ENCODE data around the gene LRRC56. TPM values are rescaled to one million over a fixed set of nuclear protein-coding genes. Genes with fewer than 3 reads are reported as not detected.

LRRC56 gene
- total RNA-seq, 1 experiment from 2014 or later: 3.4 TPM

- Mint-ChIP-seq H3K4me3 (peak overlapping the region; percentile 51; the same call in 1 of the 2 replicates), H3K4me1 (no peaks in the 10 kb centered on the region), H3K27me3 (ENCODE audit: low read depth) (peaks cover 22% of the 10 kb centered on the region), H3K36me3 (peaks cover 3% of the 10 kb centered on the region), H3K27ac (no peak overlapping the region), H3K9me3 (no peaks in the 10 kb centered on the region)
- ATAC-seq: no peak
- POLR2A ChIA-PET: interaction anchor here (0.7 kb wide), 1 partner anchor 51 kb away, joined by 4 read pairs; no protein-coding TSS in a partner anchor
- CTCF ChIA-PET: interaction anchor here (1.5 kb wide), 1 partner anchor 16 kb away, joined by 4 read pairs; no protein-coding TSS in a partner anchor
- TF ChIP-seq STAT6 (CRISPR knock-in tag; conservative IDR thresholded peaks at IDR 0.05; ENCODE audit: low read depth): no peak
- TF ChIP-seq GABPB1 (CRISPR knock-in tag; IDR thresholded peaks at IDR 0.05): 0 out of 2 replicates have a peak, but pooled peaks have one; percentile 36
- no peak for DNase-seq (ENCODE audit: low spot score)
Measured at GRCh38 chr11:538431-539051, 1.2 kb downstream of the LRRC56 start.

GRCh38 chr11:539971-540481 lies 2.7 kb downstream of the LRRC56 start:
- Mint-ChIP-seq H3K4me3 (no peak overlapping the region), H3K4me1 (no peaks in the 10 kb centered on the region), H3K27ac (no peak overlapping the region), H3K36me3 (peaks cover 3% of the 10 kb centered on the region), H3K27me3 (ENCODE audit: low read depth) (peaks cover 22% of the 10 kb centered on the region), H3K9me3 (no peaks in the 10 kb centered on the region)
- DNase-seq (ENCODE audit: low spot score): no peak
- POLR2A ChIA-PET: no interaction called here
- CTCF ChIA-PET: interaction anchor here (0.6 to 0.9 kb wide), 2 partner anchors 76 to 133 kb away, joined by 3 read pairs; no protein-coding TSS in a partner anchor
- no peak for ATAC-seq
- TF ChIP-seq ZNF317 (CRISPR knock-in tag; IDR thresholded peaks at IDR 0.05; ENCODE audit: borderline replicate concordance, low read depth) (no peak), ZNF138 (CRISPR knock-in tag; conservative IDR thresholded peaks at IDR 0.05) (no peak), RORB (CRISPR knock-in tag; IDR thresholded peaks at IDR 0.05) (no peak), ELF4 (CRISPR knock-in tag; IDR thresholded peaks at IDR 0.05; ENCODE audit: low read depth) (no peak), MAX (CRISPR knock-in tag; IDR thresholded peaks at IDR 0.05) (no peak), ZNF219 (CRISPR knock-in tag; IDR thresholded peaks at IDR 0.05; ENCODE audit: borderline replicate concordance) (no peak), CREB1 (CRISPR knock-in tag; IDR thresholded peaks at IDR 0.05) (no peak), ZNF416 (CRISPR knock-in tag; IDR thresholded peaks at IDR 0.05) (no peak), USF1 (CRISPR knock-in tag; IDR thresholded peaks at IDR 0.05) (no peak), NR1H2 (CRISPR knock-in tag; IDR thresholded peaks at IDR 0.05) (no peak), RELA (CRISPR knock-in tag; IDR thresholded peaks at IDR 0.05; ENCODE audit: borderline replicate concordance) (no peak), HMGXB4 (CRISPR knock-in tag; IDR thresholded peaks at IDR 0.05) (no peak)

GRCh38 chr11:540583-541432 lies 3.5 kb downstream of the LRRC56 start:
- DNase-seq (ENCODE audit: low spot score) (no peak), ATAC-seq (no peak)
- peaks cover 22% of the 10 kb centered on the region for H3K27me3 Mint-ChIP-seq (ENCODE audit: low read depth)
- H3K9me3 Mint-ChIP-seq: no peaks in the 10 kb centered on the region
- H3K4me1 Mint-ChIP-seq: no peaks in the 10 kb centered on the region
- no peak overlapping the region for H3K27ac Mint-ChIP-seq
- H3K4me3 Mint-ChIP-seq: no peak overlapping the region
- no peak for TF ChIP-seq TEAD1 (CRISPR knock-in tag; IDR thresholded peaks at IDR 0.05)
- TF ChIP-seq MYBL2 (CRISPR knock-in tag; IDR thresholded peaks at IDR 0.05): no peak
- TF ChIP-seq ZNF317 (CRISPR knock-in tag; IDR thresholded peaks at IDR 0.05; ENCODE audit: borderline replicate concordance, low read depth): no peak
- no peak for TF ChIP-seq CBFB (CRISPR knock-in tag; IDR thresholded peaks at IDR 0.05; ENCODE audit: low read depth)
- ChIA-PET CTCF (interaction anchor here (0.6 to 0.9 kb wide), 2 partner anchors 77 to 134 kb away, joined by 3 read pairs; no protein-coding TSS in a partner anchor), POLR2A (no interaction called here)
- peaks cover 3% of the 10 kb centered on the region for H3K36me3 Mint-ChIP-seq
